Measurements from ENCODE around the gene CYBA.
A peak's percentile ranks its signal among the peaks of the same experiment; 100 is the strongest.

The CYBA gene

DNA sequence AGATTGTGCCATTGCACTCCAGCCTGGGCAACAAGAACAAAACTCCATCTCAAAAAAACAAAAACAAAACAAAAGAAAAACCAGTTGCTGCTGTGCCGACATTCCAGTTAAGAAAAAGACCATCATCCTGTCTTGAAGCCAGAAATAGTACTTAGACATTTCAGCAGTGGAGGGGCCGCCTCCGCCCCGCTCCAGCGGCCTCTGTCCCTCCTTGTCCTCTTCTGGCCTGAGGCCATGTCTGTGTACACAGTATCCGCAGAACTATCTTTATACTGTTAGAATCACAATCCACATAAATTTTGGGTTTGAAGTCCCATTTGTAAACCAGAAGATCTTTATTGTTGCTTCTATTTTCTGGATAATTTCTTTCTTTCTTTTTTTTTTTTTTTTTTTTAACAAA is 55.8 kb downstream of the CYBA start:
- DNase-seq, result no peak

DNA sequence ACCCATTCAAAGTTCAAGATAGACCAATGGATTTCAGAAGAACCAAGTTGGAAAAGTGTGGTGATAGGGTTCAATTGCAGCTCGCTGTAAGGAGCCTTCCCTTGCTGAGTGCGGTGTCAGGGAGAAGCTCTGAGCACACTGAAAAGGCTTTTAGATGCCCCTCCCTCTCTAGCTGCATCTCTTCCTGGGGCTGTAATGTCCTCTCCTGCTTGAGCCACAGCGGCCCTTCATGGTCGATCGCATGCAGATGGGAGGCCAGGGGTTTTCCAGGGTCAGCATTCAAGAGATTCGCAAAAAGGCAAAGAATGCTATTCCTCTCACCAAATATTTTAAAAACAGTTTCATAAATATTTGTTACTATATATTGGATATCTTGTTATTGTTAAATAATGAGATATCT is 56.9 kb downstream of the CYBA start:
- DNase-seq, result no peak

DNA sequence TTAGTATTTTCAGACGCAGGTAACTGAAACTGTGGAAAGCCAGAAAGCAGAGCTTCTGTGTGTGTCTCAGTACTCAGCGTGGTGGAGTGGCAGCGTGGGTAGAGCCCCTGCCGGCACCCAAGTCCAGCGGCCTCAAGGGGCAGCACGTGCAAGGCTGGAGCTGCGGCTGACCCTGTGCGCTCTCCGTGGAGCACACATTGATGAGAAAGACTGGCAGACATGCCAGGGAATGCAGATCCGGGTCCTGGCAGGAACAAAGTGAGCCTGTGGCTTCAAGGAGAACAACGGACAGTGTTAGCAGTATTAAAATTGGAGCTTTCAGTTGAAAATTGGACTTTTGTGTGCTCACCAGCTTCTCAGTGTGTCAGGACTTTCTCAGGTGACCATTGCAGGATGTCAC is 57.4 kb downstream of the CYBA start:
- peak in 42 of 56 donors; percentile 10 to 81 (median 49) for DNase-seq
